BLaER1 (cell line): ENCODE data around the gene CTRB1.

Experiments used
- H3K27ac ChIP-seq: shearing (Covaris generic); formaldehyde crosslinking; 2 replicates; pipeline ENCODE4 v1.8.1; 2022
- H3K27me3 ChIP-seq: shearing (Covaris generic); formaldehyde crosslinking; 2 replicates; pipeline ENCODE4 v1.8.1; 2022
- H3K36me3 ChIP-seq: shearing (Covaris generic); formaldehyde crosslinking; 2 replicates; pipeline ENCODE4 v1.8.1; 2022
- H3K4me1 ChIP-seq: shearing (Covaris generic); formaldehyde crosslinking; 2 replicates; pipeline ENCODE4 v1.8.1; 2022
- H3K4me2 ChIP-seq: shearing (Covaris generic); formaldehyde crosslinking; 2 replicates; pipeline ENCODE4 v1.8.1; 2022
- H3K4me3 ChIP-seq: shearing (Covaris generic); formaldehyde crosslinking; 2 replicates; pipeline ENCODE4 v1.8.1; 2022
- H3K9ac ChIP-seq: shearing (Covaris generic); formaldehyde crosslinking; 2 replicates; pipeline ENCODE4 v1.8.1; 2022
- H3K9me3 ChIP-seq: shearing (Covaris generic); formaldehyde crosslinking; 2 replicates; pipeline ENCODE4 v1.8.1; 2022
- H4K20me1 ChIP-seq: shearing (Covaris generic); formaldehyde crosslinking; 2 replicates; pipeline ENCODE4 v1.8.1; 2022
- Cebpa-rat ChIP-seq: shearing (Covaris generic); IDR thresholded peaks from 2 replicates; pipeline ENCODE4 v1.8.1; 2022

Gene CTRB1

DNA sequence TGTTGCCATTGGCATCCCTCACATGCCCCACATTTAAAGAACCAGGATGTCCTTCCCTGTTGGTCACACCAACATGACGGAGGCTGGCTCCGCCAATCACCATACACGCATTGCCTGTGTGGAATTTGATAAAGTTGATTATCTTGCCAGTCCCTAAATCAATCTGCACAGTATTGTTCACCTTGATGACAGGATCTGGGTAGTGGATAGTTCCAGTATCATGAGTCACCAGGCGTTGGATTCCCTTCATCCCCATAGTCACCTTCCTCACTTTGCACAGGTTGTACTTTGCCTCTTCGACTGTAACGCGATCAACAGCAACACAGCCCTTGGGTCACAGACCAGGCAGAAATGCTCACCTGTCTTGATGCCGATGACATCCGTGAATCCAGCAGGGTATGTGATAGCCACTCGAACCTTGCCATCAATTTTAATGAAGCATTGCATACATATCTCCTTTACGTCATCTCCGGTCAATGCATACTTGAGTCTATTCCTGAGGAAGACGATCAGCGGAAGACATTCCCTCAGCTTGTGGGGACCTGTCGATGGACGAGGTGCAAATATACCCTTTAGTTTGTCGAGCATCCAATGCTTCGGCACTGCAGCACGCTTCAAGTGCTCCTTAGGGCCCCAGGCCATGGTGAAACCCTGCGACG is 26.1 kb upstream of the CTRB1 start:
- Histone ChIP-seq H3K27me3 (no peaks in the 10 kb centered on the region), H3K4me1 (peaks cover 24% of the 10 kb centered on the region), H3K36me3 (no peaks in the 10 kb centered on the region), H3K4me3 (no peak overlapping the region), H3K4me2 (no peak overlapping the region), H3K9me3 (no peaks in the 10 kb centered on the region), H3K27ac (no peak overlapping the region), H3K9ac (no peak overlapping the region), H4K20me1 (no peaks in the 10 kb centered on the region)
- TF ChIP-seq Cebpa-rat, result no peak

GRCh38 chr16:75193265-75193650 is 25.5 kb upstream of the CTRB1 start:
- Histone ChIP-seq H3K27ac (no peak overlapping the region), H3K9me3 (no peaks in the 10 kb centered on the region), H3K4me2 (no peak overlapping the region), H3K4me3 (no peak overlapping the region), H3K9ac (no peak overlapping the region), H3K4me1 (peaks cover 29% of the 10 kb centered on the region), H3K27me3 (0 out of 2 replicates have a peak, but pooled peaks cover 3% of the 10 kb centered on the region), H3K36me3 (no peaks in the 10 kb centered on the region), H4K20me1 (0 out of 2 replicates have a peak, but pooled peaks cover 3% of the 10 kb centered on the region)
- no peak for TF ChIP-seq Cebpa-rat

DNA sequence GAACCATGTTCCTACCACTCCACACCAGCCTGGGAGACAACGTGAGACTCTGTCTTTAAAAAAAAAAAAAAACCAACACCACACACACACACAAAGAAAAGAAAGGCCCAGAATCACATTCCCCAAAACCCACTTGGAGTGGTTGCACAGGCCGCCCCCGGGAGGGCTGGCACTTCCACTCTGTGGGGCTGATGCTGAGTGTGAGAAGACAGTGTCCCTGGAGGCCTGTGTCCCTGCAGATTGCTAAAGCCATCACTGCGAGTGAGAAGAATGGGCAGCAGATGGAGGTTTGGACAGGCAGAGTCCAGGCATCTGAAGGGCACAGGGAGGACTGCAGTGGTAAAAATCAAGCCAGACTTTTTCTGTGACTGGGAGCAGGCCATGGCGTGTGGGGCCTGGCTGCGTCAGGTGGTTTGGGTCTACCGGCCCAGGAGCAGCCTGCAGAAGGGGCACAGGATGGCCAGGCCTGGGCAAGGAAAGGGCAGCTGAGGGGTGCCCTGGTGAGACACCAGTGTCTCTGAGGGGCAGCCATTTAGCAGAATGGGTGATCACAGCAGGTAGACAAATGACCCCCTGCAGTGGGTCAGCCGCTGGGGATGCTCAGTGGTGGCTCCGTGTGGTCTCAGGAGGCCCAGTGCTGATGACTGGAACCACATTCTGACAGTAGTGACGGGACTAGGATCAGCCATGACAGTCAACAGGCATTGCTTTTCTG is 24.9 kb upstream of the CTRB1 start:
- no peaks in the 10 kb centered on the region for H3K9me3 ChIP-seq
- H3K4me3 ChIP-seq, result no peak overlapping the region
- no peaks in the 10 kb centered on the region for H3K36me3 ChIP-seq
- H3K4me1 ChIP-seq, result peaks cover 32% of the 10 kb centered on the region
- H3K9ac ChIP-seq, result no peak overlapping the region
- H3K27ac ChIP-seq, result no peak overlapping the region
- H4K20me1 ChIP-seq, result 0 out of 2 replicates have a peak, but pooled peaks cover 5% of the 10 kb centered on the region
- 0 out of 2 replicates have a peak, but pooled peaks cover 3% of the 10 kb centered on the region for H3K27me3 ChIP-seq
- no peak for TF ChIP-seq Cebpa-rat
- no peak overlapping the region for H3K4me2 ChIP-seq

DNA sequence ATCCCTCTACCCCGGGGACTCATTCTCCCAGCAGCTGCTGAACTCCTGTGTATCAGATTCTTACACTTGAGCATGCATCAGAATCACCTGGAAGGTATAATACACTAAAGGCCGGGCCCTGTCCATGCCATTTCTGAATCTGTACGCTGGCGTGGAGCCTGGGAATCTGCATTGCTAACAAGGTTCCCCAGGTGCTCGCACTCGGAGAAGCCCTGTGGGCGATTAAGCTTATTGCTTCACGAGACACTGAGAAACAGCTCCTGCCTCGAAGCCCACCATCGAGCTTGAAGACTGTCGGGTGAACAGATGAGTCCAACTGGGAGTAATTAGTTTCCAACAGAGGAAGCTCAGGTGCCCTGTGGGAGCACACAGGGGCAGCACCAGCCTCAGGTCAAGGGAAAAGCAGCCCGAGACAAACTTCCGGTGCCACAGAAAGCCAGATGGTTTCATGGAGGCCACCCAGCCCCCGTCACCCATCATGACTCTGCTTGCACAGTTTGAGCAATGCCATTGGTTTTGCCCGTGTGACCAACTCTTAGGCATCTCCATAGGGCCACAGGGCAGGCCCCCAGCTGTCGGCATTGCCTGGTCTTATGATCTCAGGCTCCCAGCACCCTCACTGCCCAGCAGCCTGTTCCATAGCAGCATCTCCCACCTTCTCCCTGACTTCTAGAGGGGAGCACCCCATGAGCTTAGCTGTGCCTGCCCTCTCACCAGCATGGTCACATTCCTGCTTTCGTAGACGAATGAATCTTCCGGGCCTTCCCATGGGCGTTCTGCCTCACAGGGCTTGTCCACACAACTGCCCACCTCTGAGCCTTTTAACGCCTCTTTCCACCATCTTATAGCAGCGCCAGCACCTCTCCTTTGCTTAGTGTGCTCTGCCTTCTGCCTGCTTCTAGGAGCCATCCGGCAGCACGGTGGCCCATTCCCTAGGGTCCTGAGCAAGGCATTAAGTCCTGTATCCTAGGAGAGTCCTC is 22.7 kb upstream of the CTRB1 start:
- 0 out of 2 replicates have a peak, but pooled peaks cover 3% of the 10 kb centered on the region for H3K27me3 ChIP-seq

GRCh38 chr16:75196836-75197235 is 22.0 kb upstream of the CTRB1 start:
- H3K9ac ChIP-seq, result no peak overlapping the region
- H3K4me2 ChIP-seq, result peak overlapping the region; percentile 25
- H3K4me1 ChIP-seq, result peaks cover 42% of the 10 kb centered on the region
- H3K9me3 ChIP-seq, result no peaks in the 10 kb centered on the region
- H3K36me3 ChIP-seq, result no peaks in the 10 kb centered on the region
- H3K4me3 ChIP-seq, result no peak overlapping the region
- H4K20me1 ChIP-seq, result 0 out of 2 replicates have a peak, but pooled peaks cover 5% of the 10 kb centered on the region
- H3K27ac ChIP-seq, result no peak overlapping the region
- no peak for TF ChIP-seq Cebpa-rat
- H3K27me3 ChIP-seq, result 0 out of 2 replicates have a peak, but pooled peaks cover 3% of the 10 kb centered on the region

More for the DNA sequence above, 22.7 kb upstream of the CTRB1 start:
- Histone ChIP-seq H3K4me3 (no peak overlapping the region), H3K36me3 (no peaks in the 10 kb centered on the region), H3K4me2 (peak overlapping the region; percentile 25), H3K4me1 (peaks cover 37% of the 10 kb centered on the region), H4K20me1 (0 out of 2 replicates have a peak, but pooled peaks cover 5% of the 10 kb centered on the region), H3K27ac (no peak overlapping the region), H3K9ac (no peak overlapping the region), H3K9me3 (no peaks in the 10 kb centered on the region)
- TF ChIP-seq Cebpa-rat, result no peak

DNA sequence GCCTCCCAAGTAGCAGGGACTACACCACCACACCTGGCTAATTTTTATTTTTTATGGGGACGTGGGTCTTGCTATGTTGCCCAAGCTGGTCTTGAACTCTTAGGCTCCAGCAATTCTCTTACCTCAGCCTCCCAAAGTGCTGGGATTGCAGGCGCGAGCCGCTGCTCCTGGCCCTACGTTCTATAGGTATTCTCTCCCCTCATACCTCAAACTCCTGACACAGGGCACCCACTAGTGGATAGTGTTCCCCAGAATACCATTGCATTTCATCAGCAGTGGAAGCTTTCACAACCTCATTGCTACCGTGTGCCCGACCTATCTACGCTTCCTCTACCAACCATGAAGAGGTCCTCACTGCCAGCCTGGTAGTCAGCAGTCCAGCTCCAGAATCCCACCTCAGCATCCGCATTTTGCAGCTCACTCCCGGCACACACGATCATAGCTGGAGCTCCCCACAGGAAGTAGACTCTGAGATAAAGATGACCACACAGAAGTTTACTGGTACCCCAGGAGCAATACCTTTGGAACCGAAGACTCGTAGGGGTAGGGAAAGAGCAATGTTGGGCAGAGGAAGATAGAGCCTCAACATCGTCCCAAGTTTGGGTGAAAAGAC is 21.2 kb upstream of the CTRB1 start:
- Histone ChIP-seq H3K4me2 (peak overlapping the region; percentile 25), H3K4me1 (peaks cover 38% of the 10 kb centered on the region), H4K20me1 (0 out of 2 replicates have a peak, but pooled peaks cover 5% of the 10 kb centered on the region), H3K27ac (no peak overlapping the region), H3K27me3 (0 out of 2 replicates have a peak, but pooled peaks cover 3% of the 10 kb centered on the region), H3K36me3 (no peaks in the 10 kb centered on the region), H3K9ac (no peak overlapping the region), H3K9me3 (no peaks in the 10 kb centered on the region), H3K4me3 (no peak overlapping the region)
- no peak for TF ChIP-seq Cebpa-rat

DNA sequence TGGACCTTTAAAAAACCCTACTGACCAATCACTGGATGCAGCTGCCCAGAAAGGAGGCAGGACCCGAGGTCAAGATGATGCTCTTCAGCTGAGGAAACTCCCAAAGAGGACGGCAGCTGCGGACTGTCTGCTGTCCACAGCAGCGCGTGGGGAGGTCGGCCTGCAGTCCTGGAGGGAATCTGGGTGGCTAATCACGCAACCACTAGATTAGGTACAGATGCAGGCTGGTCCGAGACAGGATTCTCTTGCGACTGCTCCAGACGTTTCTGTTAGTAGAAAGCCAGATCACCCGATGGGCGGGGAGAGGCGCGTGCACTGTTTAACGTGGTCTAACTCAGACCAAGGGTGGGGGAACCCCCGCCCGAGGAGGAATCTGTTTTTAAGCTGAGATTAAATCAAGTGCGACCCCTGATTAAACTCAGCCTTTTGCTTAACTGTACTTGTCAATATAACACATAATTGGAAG is 20.6 kb upstream of the CTRB1 start:
- Histone ChIP-seq H3K4me2 (peak overlapping the region; percentile 25), H3K27ac (no peak overlapping the region), H3K9me3 (no peaks in the 10 kb centered on the region), H3K4me1 (peaks cover 38% of the 10 kb centered on the region), H3K36me3 (no peaks in the 10 kb centered on the region), H3K27me3 (0 out of 2 replicates have a peak, but pooled peaks cover 3% of the 10 kb centered on the region), H3K9ac (no peak overlapping the region), H4K20me1 (0 out of 2 replicates have a peak, but pooled peaks cover 5% of the 10 kb centered on the region), H3K4me3 (no peak overlapping the region)
- no peak for TF ChIP-seq Cebpa-rat

DNA sequence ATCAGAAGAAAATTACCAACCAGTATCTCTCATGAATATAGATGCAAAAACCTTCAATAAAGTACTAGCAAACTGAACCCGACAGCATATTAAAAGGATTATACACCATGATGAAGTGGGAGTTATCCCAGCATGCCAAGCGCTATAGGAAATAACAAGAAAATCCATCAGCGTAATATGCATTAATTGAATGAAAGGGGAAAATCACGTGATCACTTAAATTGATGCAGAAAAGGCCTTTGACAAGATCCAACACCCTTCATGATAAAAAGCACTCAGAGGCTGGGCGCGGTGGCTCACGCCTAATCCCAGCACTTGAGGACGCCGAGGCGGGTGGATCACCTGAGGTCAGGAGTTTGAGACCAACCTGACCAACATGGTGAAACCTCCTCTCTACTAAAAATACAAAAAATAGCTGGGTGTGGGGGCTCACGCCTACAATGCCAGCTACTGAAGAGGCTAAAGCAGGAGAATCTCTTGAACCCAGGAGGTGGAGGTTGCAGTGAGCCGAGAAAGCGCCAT is 16.7 kb upstream of the CTRB1 start:
- Histone ChIP-seq H4K20me1 (0 out of 2 replicates have a peak, but pooled peaks cover 5% of the 10 kb centered on the region), H3K27me3 (0 out of 2 replicates have a peak, but pooled peaks cover 3% of the 10 kb centered on the region), H3K4me1 (peaks cover 34% of the 10 kb centered on the region), H3K27ac (no peak overlapping the region), H3K36me3 (no peaks in the 10 kb centered on the region), H3K9me3 (no peaks in the 10 kb centered on the region), H3K4me3 (no peak overlapping the region), H3K4me2 (no peak overlapping the region), H3K9ac (no peak overlapping the region)
- TF ChIP-seq Cebpa-rat, result no peak
